Measurements from ENCODE around the gene KIFBP. TPM values are rescaled to one million over a fixed set of nuclear protein-coding genes. Genes with fewer than 3 reads are reported as not detected.
"Not testable (repeated sequence)": the region's sequence is repeated elsewhere in the genome, so short reads cannot be mapped to it uniquely, and the experiment has no call there.

The KIFBP gene, protein sequence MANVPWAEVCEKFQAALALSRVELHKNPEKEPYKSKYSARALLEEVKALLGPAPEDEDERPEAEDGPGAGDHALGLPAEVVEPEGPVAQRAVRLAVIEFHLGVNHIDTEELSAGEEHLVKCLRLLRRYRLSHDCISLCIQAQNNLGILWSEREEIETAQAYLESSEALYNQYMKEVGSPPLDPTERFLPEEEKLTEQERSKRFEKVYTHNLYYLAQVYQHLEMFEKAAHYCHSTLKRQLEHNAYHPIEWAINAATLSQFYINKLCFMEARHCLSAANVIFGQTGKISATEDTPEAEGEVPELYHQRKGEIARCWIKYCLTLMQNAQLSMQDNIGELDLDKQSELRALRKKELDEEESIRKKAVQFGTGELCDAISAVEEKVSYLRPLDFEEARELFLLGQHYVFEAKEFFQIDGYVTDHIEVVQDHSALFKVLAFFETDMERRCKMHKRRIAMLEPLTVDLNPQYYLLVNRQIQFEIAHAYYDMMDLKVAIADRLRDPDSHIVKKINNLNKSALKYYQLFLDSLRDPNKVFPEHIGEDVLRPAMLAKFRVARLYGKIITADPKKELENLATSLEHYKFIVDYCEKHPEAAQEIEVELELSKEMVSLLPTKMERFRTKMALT
- 10 to 100 TPM; 36.1 to 38.3 (median 37.9) TPM for polyA plus RNA-seq (ENCODE audit: insufficient read length in 3 of 3)

DNA sequence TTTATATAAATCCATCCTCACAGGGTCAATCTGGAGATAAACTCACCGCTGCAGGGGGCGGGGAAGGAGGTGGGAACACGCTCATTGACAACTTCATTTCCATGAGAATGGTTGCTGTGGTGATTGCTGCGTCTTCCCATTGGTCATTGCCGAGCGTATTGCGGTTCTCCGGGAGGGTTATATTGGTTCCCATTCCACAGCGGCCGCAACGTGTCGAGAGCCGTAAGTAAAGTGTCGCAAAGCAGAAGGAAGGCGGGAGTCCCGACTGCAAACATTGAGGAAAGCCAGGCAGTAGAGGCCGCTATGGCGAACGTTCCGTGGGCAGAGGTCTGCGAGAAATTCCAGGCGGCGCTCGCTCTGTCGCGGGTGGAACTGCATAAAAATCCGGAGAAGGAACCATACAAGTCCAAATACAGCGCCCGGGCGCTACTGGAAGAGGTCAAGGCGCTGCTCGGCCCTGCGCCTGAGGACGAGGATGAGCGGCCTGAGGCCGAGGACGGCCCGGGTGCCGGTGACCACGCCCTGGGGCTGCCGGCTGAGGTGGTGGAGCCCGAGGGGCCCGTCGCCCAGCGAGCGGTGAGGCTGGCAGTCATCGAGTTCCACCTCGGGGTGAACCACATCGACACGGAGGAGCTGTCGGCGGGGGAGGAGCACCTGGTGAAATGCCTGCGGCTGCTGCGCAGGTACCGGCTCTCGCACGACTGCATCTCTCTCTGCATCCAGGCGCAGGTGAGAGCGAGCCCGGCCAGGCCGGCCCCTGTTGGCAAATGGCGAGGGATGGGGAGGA is at the start of gene KIFBP:
Gene KIFBP, plus strand, starts transcription at position 274 of the 787 bp plus-strand sequence. Its CDS starts 30 bp downstream, at position 304.
- peak; percentile 91 to 93 (median 93) for DNase-seq (ENCODE audit: low read depth in 3 of 3, low spot score in 2 of 3)

DNA sequence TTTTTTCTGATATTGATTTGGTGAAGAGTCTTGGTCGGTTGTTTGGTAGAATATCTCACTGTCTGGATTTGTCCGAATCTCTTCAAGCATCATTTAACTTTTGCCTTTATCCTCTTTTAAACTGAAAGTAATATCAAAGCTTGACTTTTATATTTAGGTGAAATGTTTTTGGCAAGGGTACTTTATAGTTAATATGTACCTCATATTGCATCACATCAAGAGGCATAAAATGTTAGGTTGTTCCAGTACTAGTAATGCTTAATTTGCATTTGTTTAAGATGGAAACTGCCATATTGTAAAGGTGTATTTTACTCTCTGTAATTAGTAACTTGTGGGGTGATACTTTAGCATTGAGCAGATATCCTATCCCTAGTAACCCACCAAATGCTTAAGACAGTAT is 49.7 kb upstream of the KIFBP start:
- no peak for DNase-seq (ENCODE audit: low read depth in 3 of 3, low spot score in 2 of 3)

DNA sequence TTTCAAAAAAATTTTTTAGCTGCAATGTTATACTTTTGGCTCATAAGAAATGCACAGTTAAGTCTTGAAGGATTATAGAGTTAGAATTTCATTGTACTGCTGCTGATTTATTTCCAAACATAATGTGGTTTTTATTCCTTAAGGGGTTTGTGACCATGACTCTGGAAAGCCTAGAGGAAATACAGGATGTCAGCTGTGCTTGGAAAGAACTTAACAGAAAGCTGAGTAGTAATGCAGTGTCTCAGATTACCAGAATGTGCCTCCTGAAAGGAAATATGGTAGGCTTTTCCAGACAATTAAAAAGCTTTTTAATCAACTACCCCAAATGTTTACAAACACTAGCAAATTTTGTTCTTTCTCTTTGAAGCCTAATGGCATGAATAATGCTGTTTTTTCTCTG is 47.7 kb upstream of the KIFBP start:
- not testable (repeated sequence) for DNase-seq (ENCODE audit: low read depth in 3 of 3, low spot score in 2 of 3)

DNA sequence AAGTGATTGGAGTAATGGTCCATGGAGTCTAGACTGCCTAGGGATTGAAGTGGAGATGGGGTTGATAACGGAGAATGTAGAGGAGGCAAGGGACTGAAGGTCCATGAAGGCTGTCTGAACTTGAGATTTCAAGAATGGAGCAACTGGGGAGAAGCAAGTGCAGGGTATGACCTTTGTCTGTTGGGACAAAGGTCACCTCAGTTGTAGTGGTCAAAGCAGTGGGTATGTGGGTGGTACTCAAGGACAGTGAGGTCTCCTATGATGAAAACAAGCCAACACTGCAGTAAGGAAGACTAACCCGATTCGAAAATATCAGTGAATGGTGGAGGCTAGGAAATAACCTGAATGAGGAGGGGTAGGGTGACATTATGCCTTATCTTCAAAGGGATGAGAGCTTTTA is 38.0 kb upstream of the KIFBP start:
- no peak for DNase-seq (ENCODE audit: low read depth in 3 of 3, low spot score in 2 of 3)

DNA sequence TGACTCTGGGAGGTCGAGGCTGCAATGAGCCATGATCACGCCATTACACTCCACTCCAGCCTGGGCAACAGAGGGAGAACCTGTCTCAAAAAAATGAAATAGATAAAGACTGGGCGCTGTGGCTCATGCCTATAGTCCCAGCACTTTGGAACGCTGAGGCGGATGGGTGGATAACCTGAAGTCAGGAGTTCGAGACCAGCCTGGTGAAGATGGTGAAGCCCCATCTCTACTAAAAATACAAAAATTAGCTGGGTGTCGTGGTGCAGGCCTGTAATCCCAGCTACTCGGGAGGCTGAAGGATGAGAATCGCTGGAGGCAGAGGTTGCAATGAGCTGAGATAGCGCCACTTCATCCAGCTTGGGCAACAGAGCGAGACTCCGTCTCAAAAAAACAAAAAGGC is 33.7 kb upstream of the KIFBP start:
- DNase-seq (ENCODE audit: low read depth in 3 of 3, low spot score in 2 of 3): no peak

DNA sequence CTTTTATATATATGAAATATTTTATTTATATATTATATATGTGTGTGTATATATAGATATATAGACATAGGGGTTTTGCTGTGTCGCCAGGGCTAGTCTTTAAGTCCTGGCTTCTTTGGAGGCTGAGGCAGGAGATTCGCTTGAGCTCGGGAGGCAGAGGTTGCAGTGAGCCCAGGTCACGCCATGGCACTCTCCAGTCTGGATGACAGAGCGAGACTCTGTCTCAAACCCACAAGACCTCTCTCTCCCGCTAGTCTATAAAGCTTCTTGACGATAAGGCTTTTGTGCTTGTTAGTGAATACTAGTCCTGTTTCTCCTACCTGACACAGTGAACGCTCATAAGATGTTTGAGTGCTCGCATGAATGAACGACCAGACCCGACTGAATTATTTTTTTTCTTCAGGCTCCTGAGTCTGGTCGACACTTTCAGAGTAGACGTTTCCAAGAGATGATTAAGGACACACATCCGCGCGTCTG is 33.2 kb upstream of the KIFBP start:
- peak in 1 of 3 donors; percentile 1 for DNase-seq (ENCODE audit: low read depth in 3 of 3, low spot score in 2 of 3)

DNA sequence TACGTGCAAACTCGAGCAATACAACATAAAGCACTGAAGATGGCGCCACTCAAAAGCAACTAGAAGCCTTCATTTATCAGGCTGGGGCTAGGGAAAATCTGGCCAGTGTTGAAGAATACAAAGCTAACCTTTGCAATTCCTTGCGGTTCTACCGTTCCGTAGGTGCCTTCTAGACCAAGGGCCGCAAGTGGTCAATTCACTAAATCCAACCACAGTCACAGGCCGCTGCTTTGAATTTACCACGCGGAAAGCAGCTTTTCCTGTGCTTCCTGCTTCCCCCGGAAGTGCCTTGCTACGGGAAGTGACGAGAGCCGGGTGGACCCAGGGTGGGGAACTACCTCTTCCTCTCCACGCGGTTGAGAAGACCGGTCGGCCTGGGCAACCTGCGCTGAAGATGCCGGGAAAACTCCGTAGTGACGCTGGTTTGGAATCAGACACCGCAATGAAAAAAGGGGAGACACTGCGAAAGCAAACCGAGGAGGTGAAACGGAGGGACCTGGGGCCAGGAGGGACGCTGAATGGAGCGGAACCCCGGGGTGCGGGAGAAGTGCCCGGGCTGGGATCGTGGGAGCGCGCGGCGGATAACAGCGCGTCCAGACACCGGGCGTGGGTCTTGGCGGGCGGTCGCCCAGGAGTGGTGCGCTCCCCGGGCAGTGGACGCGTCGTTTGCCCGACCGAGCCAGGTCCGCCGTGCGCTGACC is 32.6 kb upstream of the KIFBP start, which contains the start of gene DDX21:
Gene DDX21, plus strand, starts transcription at position 339 of the 701 bp plus-strand sequence. Its CDS starts 56 bp downstream, at position 395.
- DNase-seq (ENCODE audit: low read depth in 3 of 3, low spot score in 2 of 3): peak; percentile 83 to 88 (median 88)

DNA sequence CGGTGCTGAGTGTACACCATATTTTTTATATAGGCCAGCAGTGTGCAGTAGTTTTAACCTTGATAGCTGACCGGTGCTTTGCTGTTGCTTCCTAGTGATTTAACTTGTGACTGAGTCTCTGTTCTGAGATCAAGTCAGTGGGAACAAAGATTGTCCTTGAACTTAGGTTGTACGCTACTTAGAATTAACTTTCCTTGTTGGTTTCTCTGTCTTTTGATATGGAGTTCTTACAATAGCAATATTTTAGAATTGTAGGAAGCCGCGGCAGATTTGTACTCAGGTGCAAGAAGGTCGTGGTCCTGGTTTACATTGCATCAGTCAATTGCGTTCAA is 31.4 kb upstream of the KIFBP start:
- no peak for DNase-seq (ENCODE audit: low read depth in 3 of 3, low spot score in 2 of 3)

DNA sequence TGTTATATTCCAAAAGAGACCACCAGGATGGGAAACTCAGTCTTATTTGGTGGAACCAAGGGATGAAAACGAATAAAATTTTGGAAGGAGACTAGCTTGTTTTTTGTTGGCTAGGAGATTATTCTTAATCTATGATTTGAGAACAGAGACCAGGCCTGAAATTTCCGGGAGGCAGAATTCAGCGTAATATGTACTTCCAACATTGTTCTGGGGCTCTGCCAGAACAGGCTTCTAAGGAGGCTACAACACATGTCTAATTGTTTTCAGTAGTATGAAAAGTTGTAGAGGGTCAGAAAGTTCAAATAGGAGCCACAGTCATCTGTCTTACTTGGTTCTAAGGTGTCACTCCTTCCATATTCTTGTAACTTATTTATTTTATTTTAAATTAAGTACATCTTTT is 30.9 kb upstream of the KIFBP start:
- DNase-seq (ENCODE audit: low read depth in 3 of 3, low spot score in 2 of 3): no peak

DNA sequence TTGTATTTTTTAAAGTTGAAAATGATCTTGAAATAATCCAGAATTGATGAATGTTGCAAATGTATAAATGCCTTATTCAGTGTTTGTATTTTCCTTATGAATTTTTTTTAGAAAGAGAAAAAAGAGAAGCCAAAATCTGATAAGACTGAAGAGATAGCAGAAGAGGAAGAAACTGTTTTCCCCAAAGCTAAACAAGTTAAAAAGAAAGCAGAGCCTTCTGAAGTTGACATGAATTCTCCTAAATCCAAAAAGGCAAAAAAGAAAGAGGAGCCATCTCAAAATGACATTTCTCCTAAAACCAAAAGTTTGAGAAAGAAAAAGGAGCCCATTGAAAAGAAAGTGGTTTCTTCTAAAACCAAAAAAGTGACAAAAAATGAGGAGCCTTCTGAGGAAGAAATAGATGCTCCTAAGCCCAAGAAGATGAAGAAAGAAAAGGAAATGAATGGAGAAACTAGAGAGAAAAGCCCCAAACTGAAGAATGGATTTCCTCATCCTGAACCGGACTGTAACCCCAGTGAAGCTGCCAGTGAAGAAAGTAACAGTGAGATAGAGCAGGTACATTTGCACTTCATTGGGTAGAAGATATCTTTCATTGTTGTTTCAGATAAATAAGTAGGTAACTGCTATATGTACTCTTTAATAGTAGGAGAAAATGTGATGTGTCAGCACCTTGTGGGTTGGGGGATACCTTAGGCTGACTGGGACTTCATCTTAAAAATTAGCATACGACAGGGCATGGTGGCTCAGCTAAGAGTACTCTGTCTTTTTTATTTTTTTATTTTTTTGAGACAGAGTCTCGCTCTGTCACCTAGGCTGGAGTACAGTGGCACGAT is 28.7 kb upstream of the KIFBP start:
- DNase-seq (ENCODE audit: low read depth in 3 of 3, low spot score in 2 of 3): no peak

DNA sequence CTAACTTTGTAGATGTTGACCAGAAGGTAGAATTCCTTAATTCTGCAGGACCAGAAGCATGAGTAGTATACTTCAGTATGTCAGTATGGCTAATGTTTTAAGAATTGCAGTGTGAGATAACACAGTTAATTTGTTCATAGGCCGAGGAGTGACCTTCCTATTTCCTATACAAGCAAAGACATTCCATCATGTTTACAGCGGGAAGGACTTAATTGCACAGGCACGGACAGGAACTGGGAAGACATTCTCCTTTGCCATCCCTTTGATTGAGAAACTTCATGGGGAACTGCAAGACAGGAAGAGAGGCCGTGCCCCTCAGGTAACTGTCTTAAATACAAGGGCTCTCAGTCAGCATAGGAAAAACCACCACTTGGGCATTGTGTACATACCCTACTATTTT is 25.5 kb upstream of the KIFBP start:
- no peak for DNase-seq (ENCODE audit: low read depth in 3 of 3, low spot score in 2 of 3)

DNA sequence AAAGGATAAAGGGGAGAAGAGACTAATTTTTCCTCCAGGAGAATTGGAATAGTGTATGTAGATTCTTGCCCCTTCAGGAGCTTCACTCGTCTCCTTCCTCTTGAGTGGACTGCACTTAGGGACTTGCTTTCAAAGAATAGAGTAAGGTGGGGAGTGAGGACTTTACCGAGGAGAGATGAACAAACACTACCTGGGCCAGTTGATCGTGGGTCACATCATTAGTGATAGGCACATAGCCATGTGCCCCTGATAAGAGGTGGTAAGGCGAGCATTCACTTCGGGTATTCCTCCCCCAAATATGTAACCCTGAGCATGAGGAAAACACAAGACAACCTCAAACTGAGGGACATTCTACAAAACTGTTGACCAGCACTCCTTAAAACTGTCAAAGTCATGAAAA is 14.6 kb upstream of the KIFBP start:
- DNase-seq (ENCODE audit: low read depth in 3 of 3, low spot score in 2 of 3): no peak

DNA sequence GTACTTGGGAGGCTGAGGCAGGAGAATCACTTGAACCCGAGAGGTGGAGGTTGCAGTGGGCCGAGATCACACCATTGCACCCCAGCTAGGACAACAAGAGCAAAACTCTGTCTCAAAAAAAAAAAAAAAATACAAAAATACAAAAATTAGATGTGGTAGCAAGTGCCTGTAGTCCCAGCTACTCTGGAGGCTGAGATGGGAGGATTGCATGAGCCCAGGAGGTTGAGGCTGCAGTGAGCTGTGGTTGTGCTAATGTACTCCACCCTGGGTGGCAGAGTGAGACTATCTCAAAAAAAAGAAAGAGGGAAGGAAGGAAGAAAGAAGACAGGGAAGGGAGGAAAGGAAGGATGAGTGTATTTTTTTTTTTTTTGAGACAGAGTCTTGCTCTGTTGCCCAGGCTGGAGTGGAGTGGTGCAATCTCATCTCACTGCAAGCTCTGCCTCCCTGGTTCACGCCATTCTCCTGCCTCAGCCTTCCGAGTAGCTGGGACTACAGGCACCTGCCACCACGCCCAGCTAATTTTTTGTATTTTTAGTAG is 12.6 kb upstream of the KIFBP start:
- DNase-seq (ENCODE audit: low read depth in 3 of 3, low spot score in 2 of 3): not testable (repeated sequence)

DNA sequence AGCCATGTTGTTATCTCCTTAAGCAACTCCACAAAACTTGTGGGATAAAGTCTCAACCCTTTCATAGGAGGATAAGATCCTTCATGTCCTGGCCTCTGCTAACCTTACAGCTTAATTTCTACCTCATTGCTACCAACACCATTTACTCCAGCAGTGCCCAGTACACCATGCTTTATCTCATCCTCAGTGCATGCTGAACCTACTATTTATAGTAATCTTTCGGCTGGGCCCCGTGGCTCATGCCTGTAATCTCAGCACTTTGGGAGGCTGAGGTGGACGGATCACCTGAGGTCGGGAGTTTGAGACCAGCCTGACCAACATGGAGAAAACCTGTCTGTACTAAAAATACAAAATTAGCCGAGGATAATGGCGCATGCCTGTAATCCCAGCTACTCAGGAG is 8.9 kb upstream of the KIFBP start:
- DNase-seq (ENCODE audit: low read depth in 3 of 3, low spot score in 2 of 3): not testable (repeated sequence)

DNA sequence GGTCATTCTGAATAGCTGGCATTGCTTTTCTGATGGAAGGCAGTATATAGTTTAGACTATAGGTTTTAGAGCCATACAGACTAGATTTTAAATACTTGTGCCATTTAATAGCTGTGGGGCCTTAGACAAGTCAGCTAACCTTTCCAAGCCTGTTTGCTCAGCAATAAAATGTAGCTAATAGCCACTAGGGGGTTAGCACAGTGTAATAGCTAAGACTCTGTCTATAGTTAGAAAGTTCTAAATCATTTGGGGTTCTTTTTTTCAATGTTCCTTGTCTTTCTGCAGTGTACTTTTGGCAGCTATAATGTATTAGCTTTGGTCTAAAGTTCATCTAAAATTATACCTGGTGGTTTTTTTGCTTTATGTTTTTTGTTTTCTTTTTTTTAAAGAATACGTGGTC is 7.5 kb upstream of the KIFBP start:
- DNase-seq (ENCODE audit: low read depth in 3 of 3, low spot score in 2 of 3): no peak

DNA sequence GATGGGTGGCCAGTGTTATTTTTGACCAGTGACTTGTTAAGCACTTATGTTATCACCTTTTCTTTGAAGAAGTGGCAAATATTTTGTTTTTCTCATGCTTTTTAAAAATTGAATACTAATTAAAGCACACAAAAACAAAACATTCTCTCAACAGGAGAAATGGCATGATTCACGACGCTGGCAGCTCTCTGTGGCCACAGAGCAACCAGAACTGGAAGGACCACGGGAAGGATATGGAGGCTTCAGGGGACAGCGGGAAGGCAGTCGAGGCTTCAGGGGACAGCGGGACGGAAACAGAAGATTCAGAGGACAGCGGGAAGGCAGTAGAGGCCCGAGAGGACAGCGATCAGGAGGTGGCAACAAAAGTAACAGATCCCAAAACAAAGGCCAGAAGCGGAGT is 6.2 kb upstream of the KIFBP start:
- no peak for DNase-seq (ENCODE audit: low read depth in 3 of 3, low spot score in 2 of 3)

DNA sequence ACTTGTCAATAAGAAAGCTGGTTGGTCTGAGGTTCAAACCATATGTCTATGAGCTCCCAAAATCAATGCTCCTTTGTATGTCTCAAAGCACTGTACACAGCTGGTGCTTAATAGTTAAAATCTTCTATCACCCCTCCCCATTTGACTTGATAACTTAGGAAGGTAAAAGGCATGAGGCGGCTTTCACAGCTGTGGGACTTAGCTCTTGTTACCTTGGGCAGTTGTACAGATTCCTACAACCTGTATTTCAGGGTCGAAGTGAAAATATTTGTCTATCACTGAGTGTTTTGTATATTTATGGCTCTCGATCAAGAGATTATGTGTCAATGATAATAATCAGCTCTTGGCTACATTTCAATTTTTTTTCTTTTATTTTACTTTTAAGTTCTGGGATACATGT is 992 bp upstream of the KIFBP start:
- no peak for DNase-seq (ENCODE audit: low read depth in 3 of 3, low spot score in 2 of 3)

DNA sequence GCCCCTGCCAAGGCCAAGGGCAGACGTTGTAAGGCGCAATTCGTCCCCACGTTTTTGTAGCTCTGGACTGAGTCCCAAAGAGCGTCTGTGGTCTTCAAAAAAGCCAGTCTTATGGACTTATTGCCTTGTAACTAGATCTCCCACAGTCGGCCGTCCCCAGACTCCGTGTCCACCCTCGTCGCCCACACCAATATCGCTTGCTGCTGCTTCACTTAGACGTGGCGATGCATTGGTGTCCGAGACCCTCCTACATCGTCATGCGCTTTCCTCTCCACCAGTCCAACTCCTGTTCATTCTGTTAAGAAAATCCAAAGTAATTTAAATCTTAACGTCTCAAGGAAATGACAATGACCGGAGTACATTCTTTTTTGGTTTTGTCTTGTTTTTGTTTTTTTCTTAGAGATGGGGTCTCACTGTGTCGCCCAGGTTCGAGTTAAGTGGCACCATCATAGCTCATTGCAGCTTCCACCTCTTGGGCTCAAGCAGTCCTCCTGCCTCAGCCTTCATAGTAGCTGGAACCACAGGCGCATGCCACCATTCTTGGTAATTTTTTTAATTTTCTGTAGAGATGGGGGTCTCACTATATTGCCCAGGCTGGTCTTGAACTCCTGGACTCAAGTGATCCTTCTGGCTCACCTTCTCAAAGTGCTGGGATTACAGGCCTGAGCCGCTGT is 851 bp downstream of the KIFBP start:
- DNase-seq (ENCODE audit: low read depth in 3 of 3, low spot score in 2 of 3): peak in 1 of 3 donors; percentile 10
